HG03457 (cell line): ENCODE data around the gene KLK14.
A peak's percentile ranks its signal among the peaks of the same experiment; 100 is the strongest.

ENCODE experiments used
- ATAC-seq: cut with Tn5 transposase; IDR thresholded peaks from one replicate; pipeline ENCODE4 v1.9.1; 2021; ENCODE audit warnings: moderate number of reproducible peaks; ENCODE audit not compliant: unreplicated experiment

KLK14 gene

GRCh38 chr19:51082611-51083010 is at the start of gene KLK14:
KLK14 (minus strand) TSS chr19:51082887; CDS start chr19:51082614, 273 bp downstream.
- ATAC-seq = no peak

- ATAC-seq = no peak
These were observed 49.3 kb upstream of the KLK14 start for GRCh38 chr19:51131780-51132680.

- ATAC-seq = no peak
These were observed 47.0 kb upstream of the KLK14 start for GRCh38 chr19:51129716-51130115.

- no peak for ATAC-seq
These were observed 45.5 kb upstream of the KLK14 start for GRCh38 chr19:51128227-51128626.

GRCh38 chr19:51127755-51128154 is 45.1 kb upstream of the KLK14 start:
- ATAC-seq = no peak

GRCh38 chr19:51127032-51127431 is 44.3 kb upstream of the KLK14 start:
- ATAC-seq = no peak

- no peak for ATAC-seq
These were observed 42.9 kb upstream of the KLK14 start for GRCh38 chr19:51125421-51126075.

- ATAC-seq = no peak
These were observed 42.0 kb upstream of the KLK14 start, which contains the start of gene SIGLEC9 for GRCh38 chr19:51124729-51125128. SIGLEC9 (plus strand) TSS chr19:51124906; CDS start chr19:51124975, 69 bp downstream.

- no peak for ATAC-seq
These were observed 41.5 kb upstream of the KLK14 start for GRCh38 chr19:51124216-51124615.

- no peak for ATAC-seq
These were observed 41.1 kb upstream of the KLK14 start for GRCh38 chr19:51123802-51124201.

- ATAC-seq = no peak
These were observed 40.7 kb upstream of the KLK14 start for GRCh38 chr19:51123381-51123800.

GRCh38 chr19:51122112-51122981 is 39.7 kb upstream of the KLK14 start:
- ATAC-seq = no peak

GRCh38 chr19:51121257-51121656 is 38.6 kb upstream of the KLK14 start:
- no peak for ATAC-seq

- ATAC-seq = no peak
These were observed 37.5 kb upstream of the KLK14 start for GRCh38 chr19:51120160-51120559.

- no peak for ATAC-seq
These were observed 36.9 kb upstream of the KLK14 start for GRCh38 chr19:51119611-51120010.

- ATAC-seq = no peak
These were observed 36.4 kb upstream of the KLK14 start for GRCh38 chr19:51119101-51119500.

- no peak for ATAC-seq
These were observed 34.1 kb upstream of the KLK14 start for GRCh38 chr19:51116736-51117286.

GRCh38 chr19:51114087-51114729 is 31.5 kb upstream of the KLK14 start:
- no peak for ATAC-seq

- ATAC-seq = no peak
These were observed 28.9 kb upstream of the KLK14 start for GRCh38 chr19:51111606-51112005.

- no peak for ATAC-seq
These were observed 27.9 kb upstream of the KLK14 start for GRCh38 chr19:51110666-51110971.

GRCh38 chr19:51108805-51109146 is 26.1 kb upstream of the KLK14 start:
- ATAC-seq = peak; percentile 10
